A673 (cell line): ENCODE results near the gene LGI1.

Experiments used
- EZH2 ChIP-seq: fragments of 200-600 bp; sonication (generic); IDR thresholded peaks from 2 replicates; pipeline ENCODE4 v1.6.1; 2017; ENCODE audit warnings: borderline replicate concordance, low read depth, mild to moderate bottlenecking, mixed read lengths, antibody characterized with exemption, low read length; ENCODE audit not compliant: poor library complexity, severe bottlenecking
- TF ChIP-seq, protein P1 (sequence below): fragments of 300-800, 200-600 bp; sonication (generic); conservative IDR thresholded peaks from 2 replicates; pipeline ENCODE4 v1.5.1; 2017; ENCODE audit warnings: low read depth, mild to moderate bottlenecking, antibody characterized with exemption, low read length, moderate library complexity, mixed read lengths

DNA sequence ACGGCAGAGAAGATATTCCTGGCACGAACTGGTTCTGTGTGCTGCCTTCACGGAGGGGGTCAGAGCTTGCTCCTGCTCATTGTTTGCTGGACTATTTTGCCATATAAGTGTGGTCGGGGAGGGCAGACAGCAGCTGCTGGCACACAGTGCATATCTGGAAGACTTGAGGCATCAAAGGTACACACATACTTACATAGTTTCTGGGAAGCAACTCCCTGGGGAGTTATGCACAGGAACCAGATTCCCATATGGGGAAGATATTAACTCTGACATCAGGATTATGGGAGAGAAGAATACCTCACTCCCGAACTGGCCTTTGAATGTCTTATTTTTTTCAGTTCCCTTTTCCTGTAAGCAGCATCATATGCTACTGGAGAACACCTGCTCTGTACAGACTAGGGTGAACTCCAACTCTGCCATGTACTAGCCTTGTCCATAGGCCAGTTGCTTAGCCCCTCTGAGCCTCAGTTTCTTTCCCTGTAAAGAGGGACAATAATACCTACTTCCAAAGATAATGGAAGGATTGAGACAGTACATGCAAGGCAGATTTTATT is 41.5 kb downstream of the LGI1 start:
- TF ChIP-seq, protein P1, sequence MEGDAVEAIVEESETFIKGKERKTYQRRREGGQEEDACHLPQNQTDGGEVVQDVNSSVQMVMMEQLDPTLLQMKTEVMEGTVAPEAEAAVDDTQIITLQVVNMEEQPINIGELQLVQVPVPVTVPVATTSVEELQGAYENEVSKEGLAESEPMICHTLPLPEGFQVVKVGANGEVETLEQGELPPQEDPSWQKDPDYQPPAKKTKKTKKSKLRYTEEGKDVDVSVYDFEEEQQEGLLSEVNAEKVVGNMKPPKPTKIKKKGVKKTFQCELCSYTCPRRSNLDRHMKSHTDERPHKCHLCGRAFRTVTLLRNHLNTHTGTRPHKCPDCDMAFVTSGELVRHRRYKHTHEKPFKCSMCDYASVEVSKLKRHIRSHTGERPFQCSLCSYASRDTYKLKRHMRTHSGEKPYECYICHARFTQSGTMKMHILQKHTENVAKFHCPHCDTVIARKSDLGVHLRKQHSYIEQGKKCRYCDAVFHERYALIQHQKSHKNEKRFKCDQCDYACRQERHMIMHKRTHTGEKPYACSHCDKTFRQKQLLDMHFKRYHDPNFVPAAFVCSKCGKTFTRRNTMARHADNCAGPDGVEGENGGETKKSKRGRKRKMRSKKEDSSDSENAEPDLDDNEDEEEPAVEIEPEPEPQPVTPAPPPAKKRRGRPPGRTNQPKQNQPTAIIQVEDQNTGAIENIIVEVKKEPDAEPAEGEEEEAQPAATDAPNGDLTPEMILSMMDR = no peak
- no peak for TF ChIP-seq EZH2
